ENCODE measurements around the gene COPS9.

COPS9 gene

GRCh38 chr2:240139666-240140393, 3.7 kb upstream of the COPS9 start:
- TF ChIP-seq SIN3A (IDR thresholded peaks at IDR 0.05; ENCODE audit: borderline replicate concordance, insufficient read depth, low read length), result no peak
- no peak for TF ChIP-seq REST (IDR thresholded peaks at IDR 0.05; ENCODE audit: insufficient read depth in 1 of 2, low read depth in 2 of 2, low read length in 2 of 2)
- no peak for TF ChIP-seq TAF1 (IDR thresholded peaks at IDR 0.05; ENCODE audit: borderline replicate concordance, insufficient read depth, low read length)
- TF ChIP-seq FOXP2 (optimal IDR thresholded peaks at IDR 0.05; ENCODE audit: borderline replicate concordance, extremely low read depth, extremely low read length, insufficient read depth), result no peak
- TF ChIP-seq POLR2AphosphoS5 (IDR thresholded peaks at IDR 0.05; ENCODE audit: low read depth, low read length), result no peak

DNA sequence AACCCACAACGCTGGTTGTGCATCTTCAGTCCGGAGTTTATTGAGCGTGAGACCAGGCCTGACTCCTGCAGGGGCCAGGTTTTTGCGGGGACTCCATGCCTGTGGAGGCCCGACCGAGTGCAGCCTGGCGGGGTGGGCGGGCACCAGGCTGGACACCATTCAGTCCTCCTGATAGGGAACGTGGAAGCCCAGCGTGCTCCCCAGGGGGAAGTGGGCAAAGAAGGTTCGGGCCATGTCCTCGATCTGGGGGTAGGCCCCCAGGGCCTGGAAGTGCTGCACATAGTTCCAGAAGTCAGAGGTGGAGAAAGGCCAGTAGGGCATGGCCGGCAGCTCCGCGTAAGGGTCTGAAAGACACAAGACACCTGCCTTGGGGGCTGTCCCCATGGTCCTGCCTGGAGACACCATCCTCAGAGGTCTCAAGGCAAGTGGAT, 2.9 kb upstream of the COPS9 start:
- no peak for TF ChIP-seq REST (IDR thresholded peaks at IDR 0.05; ENCODE audit: insufficient read depth in 1 of 2, low read depth in 2 of 2, low read length in 2 of 2)
- TF ChIP-seq TAF1 (IDR thresholded peaks at IDR 0.05; ENCODE audit: borderline replicate concordance, insufficient read depth, low read length), result no peak
- no peak for TF ChIP-seq POLR2AphosphoS5 (IDR thresholded peaks at IDR 0.05; ENCODE audit: low read depth, low read length)
- no peak for TF ChIP-seq FOXP2 (optimal IDR thresholded peaks at IDR 0.05; ENCODE audit: borderline replicate concordance, extremely low read depth, extremely low read length, insufficient read depth)
- no peak for TF ChIP-seq SIN3A (IDR thresholded peaks at IDR 0.05; ENCODE audit: borderline replicate concordance, insufficient read depth, low read length)

DNA sequence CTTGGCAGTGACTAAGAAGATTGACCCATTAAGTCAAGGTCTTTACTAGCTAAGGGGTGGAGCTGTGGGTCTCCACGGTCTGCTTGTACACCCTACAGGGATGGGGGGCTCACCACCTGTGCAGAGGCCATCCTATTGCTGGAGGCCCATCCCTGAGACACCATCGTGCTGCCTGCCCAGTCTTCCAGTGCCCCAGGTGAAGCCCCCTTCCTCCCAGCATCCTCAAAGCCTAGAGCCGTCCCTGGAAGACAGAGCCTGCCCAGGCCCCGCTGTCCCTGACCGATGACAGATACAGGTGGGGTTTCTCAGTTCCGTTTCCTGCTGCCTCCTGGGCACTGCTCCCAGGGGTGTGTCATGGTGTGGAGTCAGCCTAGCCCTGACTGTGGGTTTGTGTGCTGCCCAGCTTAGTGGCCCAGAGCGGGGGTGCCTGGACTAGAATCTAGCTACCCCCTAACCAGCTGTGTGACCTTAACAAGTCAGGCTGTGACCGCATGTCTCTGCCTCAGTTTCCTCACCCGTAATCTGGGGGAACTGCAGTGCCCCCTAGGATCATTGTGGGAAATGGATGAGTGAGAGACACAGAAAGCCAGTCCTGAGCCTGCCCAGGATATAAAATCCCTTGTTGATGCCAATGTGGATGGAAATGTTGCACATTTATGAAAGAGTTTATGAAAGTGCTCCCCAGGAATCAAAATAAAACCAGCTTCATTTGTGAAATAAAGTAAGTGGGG, 2.3 kb upstream of the COPS9 start:
- TF ChIP-seq SIN3A (IDR thresholded peaks at IDR 0.05; ENCODE audit: borderline replicate concordance, insufficient read depth, low read length) (no peak), TAF1 (IDR thresholded peaks at IDR 0.05; ENCODE audit: borderline replicate concordance, insufficient read depth, low read length) (no peak), REST (IDR thresholded peaks at IDR 0.05; ENCODE audit: insufficient read depth in 1 of 2, low read depth in 2 of 2, low read length in 2 of 2) (no peak), FOXP2 (optimal IDR thresholded peaks at IDR 0.05; ENCODE audit: borderline replicate concordance, extremely low read depth, extremely low read length, insufficient read depth) (no peak), POLR2AphosphoS5 (IDR thresholded peaks at IDR 0.05; ENCODE audit: low read depth, low read length) (no peak)

DNA sequence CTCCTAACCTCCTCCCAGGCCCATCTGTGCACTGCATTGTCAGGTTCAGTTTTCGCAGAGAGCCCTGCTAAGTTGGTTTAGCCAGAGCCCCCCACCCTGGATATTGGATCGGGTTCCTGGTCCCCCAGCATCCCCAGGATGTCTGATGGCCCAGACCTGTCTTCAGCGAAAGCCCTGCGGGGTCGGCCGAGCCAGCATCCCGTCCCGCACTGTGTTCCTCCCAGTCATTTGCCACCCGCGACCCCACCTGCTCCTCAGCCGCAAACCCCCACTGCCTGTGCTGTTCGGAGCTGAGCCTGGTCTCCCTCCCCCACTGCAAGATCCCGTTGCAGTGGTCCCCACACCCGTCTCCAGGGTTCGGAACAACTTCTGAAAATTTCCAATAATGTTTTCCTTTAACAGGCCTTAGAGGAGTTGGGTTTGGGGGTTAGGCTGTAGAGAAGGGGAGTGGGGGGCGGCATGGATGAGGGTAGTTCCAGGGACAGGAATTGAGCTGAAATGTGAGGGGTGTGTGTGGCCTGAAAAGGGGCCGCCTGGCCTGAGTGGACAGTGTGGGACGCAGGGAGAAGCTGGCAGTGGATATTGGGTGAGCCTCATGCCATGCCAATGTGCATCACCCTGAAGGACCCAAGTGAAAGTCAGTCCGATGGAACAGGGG, 1.6 kb upstream of the COPS9 start:
- TF ChIP-seq FOXP2 (optimal IDR thresholded peaks at IDR 0.05; ENCODE audit: borderline replicate concordance, extremely low read depth, extremely low read length, insufficient read depth), result no peak
- no peak for TF ChIP-seq POLR2AphosphoS5 (IDR thresholded peaks at IDR 0.05; ENCODE audit: low read depth, low read length)
- TF ChIP-seq TAF1 (IDR thresholded peaks at IDR 0.05; ENCODE audit: borderline replicate concordance, insufficient read depth, low read length), result no peak
- no peak for TF ChIP-seq REST (IDR thresholded peaks at IDR 0.05; ENCODE audit: insufficient read depth in 1 of 2, low read depth in 2 of 2, low read length in 2 of 2)
- no peak for TF ChIP-seq SIN3A (IDR thresholded peaks at IDR 0.05; ENCODE audit: borderline replicate concordance, insufficient read depth, low read length)
